ENCODE measurements around the gene SPIRE1. TPM values are rescaled to one million over a fixed set of nuclear protein-coding genes. Genes with fewer than 3 reads are reported as not detected.
"Not testable (repeated sequence)": the region's sequence is repeated elsewhere in the genome, so short reads cannot be mapped to it uniquely, and the experiment has no call there.

Gene SPIRE1
- total RNA-seq, 1 donor from 2014 or later = 47.0 TPM

DNA sequence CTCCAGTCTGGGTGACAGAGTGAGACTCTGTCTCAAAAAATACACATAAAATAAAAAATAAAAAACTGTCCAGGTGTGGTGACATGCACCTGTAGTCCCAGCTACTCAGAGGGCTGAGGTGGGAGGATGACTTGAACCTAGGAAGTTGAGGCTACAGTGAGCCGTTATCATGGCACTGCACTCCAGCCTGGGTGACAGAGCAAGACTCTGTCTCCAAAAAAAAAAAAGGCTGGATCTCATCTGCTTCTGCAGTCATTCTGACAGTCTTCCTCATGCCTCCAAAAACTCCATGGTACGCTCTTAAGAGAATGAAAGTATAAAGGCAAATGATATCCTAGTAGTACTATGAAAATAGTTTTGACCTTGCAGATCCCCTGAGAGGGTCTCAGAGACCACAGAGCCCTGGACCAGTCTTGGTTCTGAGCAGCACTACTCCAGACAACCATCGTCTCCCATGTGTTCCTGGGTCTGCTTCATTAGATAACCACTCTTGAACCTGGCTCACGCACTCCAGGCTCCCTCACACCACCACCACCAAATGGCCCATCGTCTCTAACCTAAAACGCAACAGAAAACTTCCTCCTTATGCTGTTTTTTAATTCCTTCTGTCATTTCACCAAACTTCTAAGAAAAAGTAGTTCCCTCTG, 26.0 kb downstream of the SPIRE1 start:
- peaks cover 15% of the 10 kb centered on the region for H3K36me3 Mint-ChIP-seq (ENCODE audit: unreplicated experiment)
- no peaks in the 10 kb centered on the region for H3K9me3 Mint-ChIP-seq (ENCODE audit: unreplicated experiment)
- DNase-seq (ENCODE audit: extremely low spot score, unreplicated experiment) = no peak
- H3K27ac Mint-ChIP-seq (ENCODE audit: unreplicated experiment) = no peak overlapping the region
- no peak overlapping the region for H3K4me3 Mint-ChIP-seq (ENCODE audit: unreplicated experiment)
- TF ChIP-seq, protein P1, sequence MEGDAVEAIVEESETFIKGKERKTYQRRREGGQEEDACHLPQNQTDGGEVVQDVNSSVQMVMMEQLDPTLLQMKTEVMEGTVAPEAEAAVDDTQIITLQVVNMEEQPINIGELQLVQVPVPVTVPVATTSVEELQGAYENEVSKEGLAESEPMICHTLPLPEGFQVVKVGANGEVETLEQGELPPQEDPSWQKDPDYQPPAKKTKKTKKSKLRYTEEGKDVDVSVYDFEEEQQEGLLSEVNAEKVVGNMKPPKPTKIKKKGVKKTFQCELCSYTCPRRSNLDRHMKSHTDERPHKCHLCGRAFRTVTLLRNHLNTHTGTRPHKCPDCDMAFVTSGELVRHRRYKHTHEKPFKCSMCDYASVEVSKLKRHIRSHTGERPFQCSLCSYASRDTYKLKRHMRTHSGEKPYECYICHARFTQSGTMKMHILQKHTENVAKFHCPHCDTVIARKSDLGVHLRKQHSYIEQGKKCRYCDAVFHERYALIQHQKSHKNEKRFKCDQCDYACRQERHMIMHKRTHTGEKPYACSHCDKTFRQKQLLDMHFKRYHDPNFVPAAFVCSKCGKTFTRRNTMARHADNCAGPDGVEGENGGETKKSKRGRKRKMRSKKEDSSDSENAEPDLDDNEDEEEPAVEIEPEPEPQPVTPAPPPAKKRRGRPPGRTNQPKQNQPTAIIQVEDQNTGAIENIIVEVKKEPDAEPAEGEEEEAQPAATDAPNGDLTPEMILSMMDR (IDR thresholded peaks at IDR 0.05) = no peak
- peaks cover 47% of the 10 kb centered on the region for H3K4me1 Mint-ChIP-seq (ENCODE audit: unreplicated experiment)
- H3K27me3 Mint-ChIP-seq (ENCODE audit: unreplicated experiment) = no peaks in the 10 kb centered on the region

DNA sequence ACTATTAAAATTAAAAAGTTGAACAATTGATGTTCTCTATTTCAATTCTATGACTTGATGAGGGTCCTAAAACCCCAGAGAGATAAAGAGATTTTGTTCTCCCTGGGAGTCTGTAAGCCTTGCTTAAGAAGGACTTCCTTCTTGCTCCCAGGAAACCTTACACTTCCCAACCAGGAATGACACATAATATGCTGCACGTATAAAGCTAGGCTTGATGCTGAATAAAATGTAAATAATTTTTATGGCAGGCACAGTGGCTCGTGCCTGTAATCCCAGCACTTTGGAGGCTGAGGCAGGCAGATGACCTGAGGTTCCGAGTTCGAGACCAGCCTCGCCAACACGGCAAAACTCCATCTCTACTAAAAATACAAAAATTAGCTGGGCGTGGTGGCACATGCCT, 27.8 kb downstream of the SPIRE1 start:
- Mint-ChIP-seq H3K4me3 (ENCODE audit: unreplicated experiment) (no peak overlapping the region), H3K36me3 (ENCODE audit: unreplicated experiment) (peaks cover 15% of the 10 kb centered on the region), H3K9me3 (ENCODE audit: unreplicated experiment) (no peaks in the 10 kb centered on the region), H3K4me1 (ENCODE audit: unreplicated experiment) (peaks cover 40% of the 10 kb centered on the region), H3K27me3 (ENCODE audit: unreplicated experiment) (no peaks in the 10 kb centered on the region), H3K27ac (ENCODE audit: unreplicated experiment) (peak overlapping the region; percentile 73)
- DNase-seq (ENCODE audit: extremely low spot score, unreplicated experiment) = no peak
- TF ChIP-seq, protein P1 (IDR thresholded peaks at IDR 0.05) = no peak

DNA sequence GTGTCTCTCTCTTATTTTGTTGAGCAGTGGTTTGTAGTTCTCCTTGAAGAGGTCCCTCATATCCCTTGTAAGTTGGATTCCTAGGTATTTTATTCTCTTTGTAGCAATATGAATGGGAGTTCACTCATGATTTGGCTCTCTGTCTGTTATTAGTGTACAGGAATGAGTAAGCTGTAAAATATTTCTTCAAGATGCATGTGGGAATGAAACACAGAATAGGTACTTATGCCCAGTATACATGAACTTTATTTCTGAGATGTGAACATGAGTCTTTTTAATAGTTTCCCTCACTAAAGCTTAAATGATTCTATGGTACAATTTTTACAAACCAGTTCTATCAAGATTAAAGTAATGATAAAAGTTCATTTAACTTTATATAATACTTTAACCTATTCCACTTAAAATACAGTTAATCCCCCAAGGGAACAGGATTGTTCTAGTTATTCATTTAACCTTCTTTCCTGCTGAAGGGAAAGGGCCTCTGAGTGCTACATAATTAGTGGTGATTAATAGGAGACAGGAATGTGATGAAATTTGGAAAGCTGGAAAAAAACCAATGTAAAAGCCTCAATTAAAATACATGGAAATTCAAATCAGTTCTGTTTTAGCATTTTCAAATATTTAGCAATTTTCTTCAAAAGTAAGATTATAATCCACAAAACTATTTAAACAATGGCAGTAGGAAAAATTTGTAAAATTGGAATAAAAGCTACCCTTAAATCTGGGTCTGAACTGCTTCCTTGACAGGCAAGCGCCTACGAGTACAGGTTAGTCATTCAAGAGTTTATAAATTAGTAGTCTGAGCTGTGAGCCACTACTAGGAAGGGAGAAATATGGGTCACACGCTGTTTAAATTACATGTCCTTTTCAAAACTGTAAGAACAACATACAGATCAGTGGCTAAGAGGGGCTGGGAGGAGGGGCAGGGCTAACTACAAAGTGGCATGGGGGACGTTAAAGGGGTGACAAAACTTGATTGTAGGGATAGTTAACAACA, 28.9 kb downstream of the SPIRE1 start:
- Mint-ChIP-seq H3K4me3 (ENCODE audit: unreplicated experiment) (peak overlapping the region; percentile 23), H3K27me3 (ENCODE audit: unreplicated experiment) (no peaks in the 10 kb centered on the region), H3K9me3 (ENCODE audit: unreplicated experiment) (no peaks in the 10 kb centered on the region), H3K27ac (ENCODE audit: unreplicated experiment) (peak overlapping the region; percentile 92), H3K4me1 (ENCODE audit: unreplicated experiment) (peaks cover 40% of the 10 kb centered on the region), H3K36me3 (ENCODE audit: unreplicated experiment) (peaks cover 15% of the 10 kb centered on the region)
- DNase-seq (ENCODE audit: extremely low spot score, unreplicated experiment) = no peak
- TF ChIP-seq, protein P1 (IDR thresholded peaks at IDR 0.05) = no peak

GRCh38 chr18:12627199-12627598, 30.7 kb downstream of the SPIRE1 start:
- H3K27me3 Mint-ChIP-seq (ENCODE audit: unreplicated experiment); H3K4me3 Mint-ChIP-seq (ENCODE audit: unreplicated experiment); H3K9me3 Mint-ChIP-seq (ENCODE audit: unreplicated experiment); DNase-seq (ENCODE audit: extremely low spot score, unreplicated experiment); H3K27ac Mint-ChIP-seq (ENCODE audit: unreplicated experiment): not testable (repeated sequence)
- Mint-ChIP-seq H3K36me3 (ENCODE audit: unreplicated experiment) (peaks cover 11% of the 10 kb centered on the region), H3K4me1 (ENCODE audit: unreplicated experiment) (peaks cover 34% of the 10 kb centered on the region)

DNA sequence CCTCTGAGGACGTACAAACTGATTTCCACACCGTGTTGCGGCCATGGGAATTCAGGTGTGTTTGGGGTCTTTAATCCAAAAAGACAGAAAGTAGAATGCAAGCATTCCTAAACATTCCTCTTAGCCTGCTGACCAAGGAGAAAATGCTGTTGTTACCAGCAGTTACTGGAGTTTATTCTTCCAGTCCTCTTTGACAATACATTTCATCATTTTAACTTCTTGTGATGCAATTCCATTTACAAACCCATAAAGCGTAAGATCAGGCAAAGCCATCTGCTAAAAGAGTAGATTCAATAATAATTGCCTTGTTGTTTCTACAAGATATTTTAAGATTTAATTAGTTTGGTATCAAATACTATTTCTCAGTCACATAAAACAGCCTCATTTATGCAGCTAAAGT, 32.7 kb downstream of the SPIRE1 start:
- Mint-ChIP-seq H3K4me3 (ENCODE audit: unreplicated experiment) (no peak overlapping the region), H3K4me1 (ENCODE audit: unreplicated experiment) (peaks cover 24% of the 10 kb centered on the region), H3K27me3 (ENCODE audit: unreplicated experiment) (no peaks in the 10 kb centered on the region), H3K36me3 (ENCODE audit: unreplicated experiment) (peaks cover 14% of the 10 kb centered on the region), H3K9me3 (ENCODE audit: unreplicated experiment) (peaks cover 6% of the 10 kb centered on the region), H3K27ac (ENCODE audit: unreplicated experiment) (no peak overlapping the region)
- no peak for DNase-seq (ENCODE audit: extremely low spot score, unreplicated experiment)
- TF ChIP-seq, protein P1 (IDR thresholded peaks at IDR 0.05) = no peak

Data from osteocyte (in vitro differentiated cells).